ENCODE results near the gene ZNF296. TPM values are rescaled to one million over a fixed set of nuclear protein-coding genes. Genes with fewer than 3 reads are reported as not detected.

ZNF296 gene
- total and polyA plus RNA-seq, 2 of the 13 experiments (the other 11 are each of a cell fraction or from before 2014, with no cell fraction given): 0.26 to 0.62 TPM

DNA sequence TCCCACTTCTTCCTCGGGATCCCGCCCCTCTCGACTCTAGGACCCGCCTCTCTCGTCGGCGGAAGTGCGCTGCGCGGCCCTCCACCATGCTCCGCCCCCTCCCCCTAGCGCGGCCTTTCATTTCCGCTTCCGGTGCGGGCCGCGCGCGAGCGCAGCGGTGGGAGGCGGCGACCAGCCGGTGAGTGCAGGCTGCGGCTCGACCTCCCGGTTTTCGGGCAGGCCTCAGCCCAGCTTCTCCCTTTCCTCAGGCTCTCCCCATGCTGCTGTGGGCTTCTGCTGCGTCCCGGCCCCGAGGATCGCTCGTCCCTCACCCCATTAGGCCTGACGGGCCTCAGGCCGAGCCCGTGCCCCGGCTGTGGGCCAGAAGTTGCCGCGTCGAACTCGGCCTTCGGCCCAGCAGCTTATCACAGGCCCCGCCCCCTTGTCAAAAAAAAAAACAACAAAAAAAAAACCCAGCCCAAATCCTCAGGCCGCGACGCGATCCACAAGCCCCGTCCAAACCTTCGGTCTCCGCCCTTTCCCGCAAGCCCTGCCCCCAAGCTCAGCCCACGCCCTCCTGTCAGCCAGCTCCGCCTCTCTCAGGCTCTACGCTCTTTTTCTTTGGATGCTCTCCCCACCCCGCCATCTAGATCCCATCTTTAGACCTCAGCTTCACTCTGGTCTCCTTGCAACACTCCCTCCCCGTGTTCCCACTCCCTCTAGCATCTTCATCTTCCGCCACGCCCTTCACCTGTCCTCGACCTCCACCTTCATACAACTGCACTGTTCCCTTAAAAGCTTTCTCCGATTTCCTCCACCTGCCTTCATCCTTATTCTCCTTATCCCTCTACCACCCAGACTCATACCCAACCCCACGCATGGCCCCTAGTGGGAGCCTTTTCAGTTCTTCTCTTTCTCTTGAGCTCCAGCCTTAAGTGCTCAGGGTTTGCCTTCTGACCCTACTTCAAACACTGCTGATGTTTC lies 37.1 kb downstream of the ZNF296 start, which contains the start of gene CLASRP (continued):
- TF ChIP-seq MAF1 (CRISPR knock-in tag; IDR thresholded peaks at IDR 0.05; ENCODE audit: borderline replicate concordance) (0 out of 2 replicates have a peak, but pooled peaks have one; percentile 55), EZH2 (conservative IDR thresholded peaks at IDR 0.05; ENCODE audit: low read depth, low read length) (no peak), ZBTB42 (CRISPR knock-in tag; IDR thresholded peaks at IDR 0.05) (no peak), ZNF362 (CRISPR knock-in tag; IDR thresholded peaks at IDR 0.05; ENCODE audit: borderline replicate concordance) (peak; percentile 94), ETV5 (CRISPR knock-in tag; IDR thresholded peaks at IDR 0.05; ENCODE audit: borderline replicate concordance) (peak; percentile 86), HNRNPLL (IDR thresholded peaks at IDR 0.05; ENCODE audit: low read depth, low read length, poor library complexity, severe bottlenecking) (peak; percentile 64), ZNF670 (CRISPR knock-in tag; IDR thresholded peaks at IDR 0.05; ENCODE audit: borderline replicate concordance) (peak; percentile 77; the same call in 1 of the 2 replicates), FLYWCH1 (CRISPR knock-in tag; IDR thresholded peaks at IDR 0.05) (0 out of 2 replicates have a peak, but pooled peaks have one; percentile 61), NFKB2 (CRISPR knock-in tag; IDR thresholded peaks at IDR 0.05; ENCODE audit: borderline replicate concordance) (peak; percentile 73; the same call in 1 of the 2 replicates), ZFP82 (CRISPR knock-in tag; IDR thresholded peaks at IDR 0.05; ENCODE audit: borderline replicate concordance) (peak; percentile 79; the same call in 1 of the 2 replicates), BCL6 (CRISPR knock-in tag; IDR thresholded peaks at IDR 0.05) (peak; percentile 22; the same call in 1 of the 2 replicates), FIP1L1 (IDR thresholded peaks at IDR 0.05; ENCODE audit: borderline replicate concordance, insufficient read depth, low read depth, low read length) (no peak), ZNF121 (CRISPR knock-in tag; IDR thresholded peaks at IDR 0.05) (no peak), BHLHE40 (IDR thresholded peaks at IDR 0.05; ENCODE audit: low read length) (no peak), GATAD2A (CRISPR knock-in tag; IDR thresholded peaks at IDR 0.05) (0 out of 2 replicates have a peak, but pooled peaks have one; percentile 21), RFXANK (CRISPR knock-in tag; IDR thresholded peaks at IDR 0.05) (no peak), ZNF510 (CRISPR knock-in tag; IDR thresholded peaks at IDR 0.05; ENCODE audit: low read depth) (no peak), ZSCAN9 (CRISPR knock-in tag; IDR thresholded peaks at IDR 0.05; ENCODE audit: borderline replicate concordance) (no peak), THAP11 (CRISPR knock-in tag; IDR thresholded peaks at IDR 0.05) (peak; percentile 91), ELK4 (CRISPR knock-in tag; IDR thresholded peaks at IDR 0.05; ENCODE audit: borderline replicate concordance) (no peak), ZNF17 (CRISPR knock-in tag; IDR thresholded peaks at IDR 0.05) (no peak), YEATS2 (CRISPR knock-in tag; IDR thresholded peaks at IDR 0.05; ENCODE audit: borderline replicate concordance) (peak; percentile 89), ZNF883 (CRISPR knock-in tag; IDR thresholded peaks at IDR 0.05; ENCODE audit: not compliant biosample characterization) (peak; percentile 66), AHR (CRISPR knock-in tag; IDR thresholded peaks at IDR 0.05) (no peak; the same call in 1 of the 2 replicates), ZSCAN22 (CRISPR knock-in tag; IDR thresholded peaks at IDR 0.05) (no peak)
- TF ChIP-seq, protein P1, sequence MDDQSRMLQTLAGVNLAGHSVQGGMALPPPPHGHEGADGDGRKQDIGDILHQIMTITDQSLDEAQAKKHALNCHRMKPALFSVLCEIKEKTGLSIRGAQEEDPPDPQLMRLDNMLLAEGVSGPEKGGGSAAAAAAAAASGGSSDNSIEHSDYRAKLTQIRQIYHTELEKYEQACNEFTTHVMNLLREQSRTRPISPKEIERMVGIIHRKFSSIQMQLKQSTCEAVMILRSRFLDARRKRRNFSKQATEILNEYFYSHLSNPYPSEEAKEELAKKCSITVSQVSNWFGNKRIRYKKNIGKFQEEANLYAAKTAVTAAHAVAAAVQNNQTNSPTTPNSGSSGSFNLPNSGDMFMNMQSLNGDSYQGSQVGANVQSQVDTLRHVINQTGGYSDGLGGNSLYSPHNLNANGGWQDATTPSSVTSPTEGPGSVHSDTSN (CRISPR knock-in tag; IDR thresholded peaks at IDR 0.05; ENCODE audit: borderline replicate concordance): no peak
